ENCODE measurements around the gene PLPPR1.

GRCh38 chr9:101167490-101168134, 139.1 kb downstream of the PLPPR1 start:
- no peak for TF ChIP-seq POLR2A (IDR thresholded peaks at IDR 0.05)
- TF ChIP-seq POLR2AphosphoS5 (IDR thresholded peaks at IDR 0.05), result no peak
